22Rv1 (cell line): ENCODE results near the gene CCR7.

Experiments
- ZFX ChIP-seq: fragments of 450-650 bp; IDR thresholded peaks from 2 replicates; pipeline ENCODE4 v1.6.1; 2017; ENCODE audit warnings: antibody characterized with exemption, borderline replicate concordance
- TF ChIP-seq, protein P1 (sequence below): fragments of 450-650 bp; IDR thresholded peaks from 2 replicates; pipeline ENCODE4 v1.5.1; 2017; ENCODE audit warnings: mild to moderate bottlenecking

DNA sequence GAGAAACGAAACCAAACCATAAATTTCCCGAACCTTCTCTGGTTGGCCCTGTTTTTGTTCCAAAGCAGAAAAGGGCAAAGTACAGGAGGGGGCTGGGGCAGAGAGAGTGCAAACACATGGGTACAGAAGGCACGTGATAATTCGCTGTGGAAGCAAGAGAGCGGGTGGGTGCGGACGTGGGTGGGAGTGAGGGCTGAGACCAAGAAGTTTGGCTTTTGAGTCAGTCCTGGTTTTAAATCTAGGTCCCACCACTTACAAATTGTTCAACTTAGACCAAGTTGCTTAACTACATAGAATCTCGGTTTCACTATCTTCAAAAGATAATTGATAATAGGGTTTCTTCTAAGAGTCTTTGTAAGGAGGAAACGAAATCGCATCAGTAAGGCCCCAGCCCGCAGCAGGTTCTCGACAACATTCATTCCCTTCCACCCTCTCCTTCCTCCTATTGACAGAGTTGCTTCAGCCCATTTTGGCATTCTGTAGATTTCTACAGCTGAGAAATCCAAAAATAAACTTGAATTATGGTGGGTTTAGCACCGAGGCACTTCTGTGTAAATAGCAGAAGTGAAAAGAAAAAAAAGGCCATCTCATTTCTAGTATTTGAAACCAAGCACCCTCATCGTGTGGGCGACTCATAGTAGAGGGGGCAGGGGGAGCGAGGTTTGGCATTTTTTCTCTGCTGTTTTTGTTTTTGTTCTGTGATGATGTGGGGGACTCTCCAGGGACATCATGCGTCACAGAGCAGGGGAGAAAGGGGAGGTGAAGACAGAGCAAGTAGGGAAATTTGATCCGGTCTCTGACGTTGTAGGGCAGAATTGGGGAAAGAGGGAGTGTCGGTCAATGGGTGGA lies 33.6 kb upstream of the CCR7 start:
- TF ChIP-seq, protein P1, sequence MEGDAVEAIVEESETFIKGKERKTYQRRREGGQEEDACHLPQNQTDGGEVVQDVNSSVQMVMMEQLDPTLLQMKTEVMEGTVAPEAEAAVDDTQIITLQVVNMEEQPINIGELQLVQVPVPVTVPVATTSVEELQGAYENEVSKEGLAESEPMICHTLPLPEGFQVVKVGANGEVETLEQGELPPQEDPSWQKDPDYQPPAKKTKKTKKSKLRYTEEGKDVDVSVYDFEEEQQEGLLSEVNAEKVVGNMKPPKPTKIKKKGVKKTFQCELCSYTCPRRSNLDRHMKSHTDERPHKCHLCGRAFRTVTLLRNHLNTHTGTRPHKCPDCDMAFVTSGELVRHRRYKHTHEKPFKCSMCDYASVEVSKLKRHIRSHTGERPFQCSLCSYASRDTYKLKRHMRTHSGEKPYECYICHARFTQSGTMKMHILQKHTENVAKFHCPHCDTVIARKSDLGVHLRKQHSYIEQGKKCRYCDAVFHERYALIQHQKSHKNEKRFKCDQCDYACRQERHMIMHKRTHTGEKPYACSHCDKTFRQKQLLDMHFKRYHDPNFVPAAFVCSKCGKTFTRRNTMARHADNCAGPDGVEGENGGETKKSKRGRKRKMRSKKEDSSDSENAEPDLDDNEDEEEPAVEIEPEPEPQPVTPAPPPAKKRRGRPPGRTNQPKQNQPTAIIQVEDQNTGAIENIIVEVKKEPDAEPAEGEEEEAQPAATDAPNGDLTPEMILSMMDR: no peak
- TF ChIP-seq ZFX: no peak
